Upper lobe of left lung (tissue), 4 donors: Measurements from ENCODE around the gene FDXACB1.

ENCODE experiments used
- POLR2A ChIP-seq, 4 donors: fragments of 450-650 bp; IDR thresholded peaks; one replicate each; pipeline ENCODE4 v1.5.1; 2016 to 2017; ENCODE audit warnings: antibody characterized with exemption in 4 of 4, mild to moderate bottlenecking in 2 of 4
- TF ChIP-seq, protein P1 (sequence below), 6 experiments: fragments of 450-650 bp in 4 of 6; fragments of 200-600 bp in 2 of 6; sonication (generic) in 2 of 6; IDR thresholded peaks; one replicate each; pipeline ENCODE4 v1.5.1; 2016 to 2019; ENCODE audit warnings: antibody characterized with exemption in 6 of 6

DNA sequence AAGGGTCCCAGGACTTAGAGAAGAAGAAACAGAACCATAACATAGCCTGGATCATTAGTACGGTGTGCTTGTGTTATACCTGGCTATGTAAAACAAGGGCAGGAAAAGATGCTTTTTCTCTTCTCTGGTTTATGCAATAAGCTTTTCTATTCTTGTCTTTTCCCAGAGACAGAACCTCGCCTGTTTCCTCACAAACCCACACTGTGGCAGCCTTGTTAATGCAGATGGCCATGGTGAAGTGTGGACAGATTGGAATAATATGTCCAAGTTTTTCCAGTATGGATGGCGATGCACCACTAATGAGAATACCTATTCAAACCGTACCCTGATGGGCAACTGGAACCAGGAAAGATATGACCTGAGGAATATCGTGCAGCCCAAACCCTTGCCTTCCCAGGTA, 3.2 kb upstream of the FDXACB1 start:
- TF ChIP-seq, protein P1, sequence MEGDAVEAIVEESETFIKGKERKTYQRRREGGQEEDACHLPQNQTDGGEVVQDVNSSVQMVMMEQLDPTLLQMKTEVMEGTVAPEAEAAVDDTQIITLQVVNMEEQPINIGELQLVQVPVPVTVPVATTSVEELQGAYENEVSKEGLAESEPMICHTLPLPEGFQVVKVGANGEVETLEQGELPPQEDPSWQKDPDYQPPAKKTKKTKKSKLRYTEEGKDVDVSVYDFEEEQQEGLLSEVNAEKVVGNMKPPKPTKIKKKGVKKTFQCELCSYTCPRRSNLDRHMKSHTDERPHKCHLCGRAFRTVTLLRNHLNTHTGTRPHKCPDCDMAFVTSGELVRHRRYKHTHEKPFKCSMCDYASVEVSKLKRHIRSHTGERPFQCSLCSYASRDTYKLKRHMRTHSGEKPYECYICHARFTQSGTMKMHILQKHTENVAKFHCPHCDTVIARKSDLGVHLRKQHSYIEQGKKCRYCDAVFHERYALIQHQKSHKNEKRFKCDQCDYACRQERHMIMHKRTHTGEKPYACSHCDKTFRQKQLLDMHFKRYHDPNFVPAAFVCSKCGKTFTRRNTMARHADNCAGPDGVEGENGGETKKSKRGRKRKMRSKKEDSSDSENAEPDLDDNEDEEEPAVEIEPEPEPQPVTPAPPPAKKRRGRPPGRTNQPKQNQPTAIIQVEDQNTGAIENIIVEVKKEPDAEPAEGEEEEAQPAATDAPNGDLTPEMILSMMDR (IDR thresholded peaks at IDR 0.05): no peak
- no peak for TF ChIP-seq POLR2A (IDR thresholded peaks at IDR 0.05)
